Activated CD8-positive, alpha-beta memory T cell treated with anti-CD3 and anti-CD28 coated beads, Interleukin-2, amount 50 U/mL, for 1 hour (primary cell): ENCODE results near the gene TSPAN9.

Experiments used
- DNase-seq: peaks from one replicate; pipeline ENCODE4 v3.0.0-alpha.2; 2020; ENCODE audit errors: extremely low read depth

TSPAN9 gene

GRCh38 chr12:3099146-3099545, 22.0 kb downstream of the TSPAN9 start:
- DNase-seq = no peak

DNA sequence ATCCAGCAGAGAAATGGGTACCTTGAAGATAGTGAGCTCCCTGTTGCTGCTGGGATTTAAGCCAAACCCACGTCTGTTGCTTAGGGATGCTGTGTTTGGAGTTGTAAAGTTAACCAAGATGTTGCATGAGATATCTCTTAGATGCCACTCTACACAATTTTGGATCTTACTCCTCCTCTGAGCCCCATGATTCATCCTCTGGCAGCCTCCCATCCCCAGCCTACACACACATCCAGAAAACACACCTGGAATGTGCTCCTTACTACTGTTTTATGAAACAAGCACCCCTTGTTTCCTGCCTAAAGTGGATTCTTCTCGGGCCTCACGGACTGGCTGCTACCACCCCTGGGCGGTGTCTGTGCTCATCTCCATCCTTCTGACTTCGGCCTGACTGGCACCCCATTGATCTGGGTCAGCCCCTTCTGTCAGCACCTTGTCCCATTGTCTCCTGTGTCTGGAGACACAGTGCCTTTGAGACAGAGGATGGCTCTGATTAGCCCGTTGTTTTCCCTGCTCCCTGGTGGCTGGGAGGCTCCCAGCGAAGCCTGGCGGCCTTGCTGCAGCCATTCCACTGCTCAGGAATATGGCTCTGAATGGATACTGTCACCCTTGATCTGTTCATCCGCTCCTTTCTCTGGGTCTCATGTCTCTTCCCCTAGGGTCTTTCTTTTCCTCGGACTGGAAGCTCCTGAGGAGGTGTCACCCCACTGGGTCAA, 24.3 kb downstream of the TSPAN9 start:
- no peak for DNase-seq

DNA sequence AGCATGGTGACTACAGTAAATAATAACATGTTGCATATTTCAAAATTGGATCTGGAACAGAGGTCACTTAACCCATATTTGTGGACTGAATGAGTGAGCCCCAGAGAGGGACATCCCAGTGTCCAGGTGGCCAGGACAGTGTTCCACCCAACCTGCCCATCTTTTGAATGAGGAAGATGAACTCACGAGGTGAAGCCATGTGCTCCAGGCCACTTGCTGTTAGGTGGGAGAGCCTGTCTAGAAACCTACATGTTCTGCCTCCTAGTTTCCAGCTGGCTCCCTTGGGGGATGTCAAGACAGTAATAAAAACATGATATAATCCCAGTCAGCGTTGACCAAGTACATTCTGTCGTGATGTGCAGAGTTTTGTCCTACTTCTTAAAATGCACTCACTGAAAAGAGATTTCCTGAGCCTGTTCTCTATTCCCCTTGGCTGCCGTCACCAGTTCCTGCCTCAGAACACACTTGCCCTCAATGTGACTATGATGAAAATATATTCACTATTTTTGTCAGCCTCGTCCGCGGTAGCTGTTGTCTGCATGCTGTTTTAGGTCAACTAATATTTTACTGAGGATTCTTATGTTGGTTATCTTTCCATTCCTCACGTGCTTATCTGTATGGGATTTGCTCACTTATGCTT, 25.7 kb downstream of the TSPAN9 start:
- no peak for DNase-seq

GRCh38 chr12:3103806-3104205, 26.6 kb downstream of the TSPAN9 start:
- no peak for DNase-seq

GRCh38 chr12:3105690-3106479, 28.7 kb downstream of the TSPAN9 start:
- DNase-seq = no peak

DNA sequence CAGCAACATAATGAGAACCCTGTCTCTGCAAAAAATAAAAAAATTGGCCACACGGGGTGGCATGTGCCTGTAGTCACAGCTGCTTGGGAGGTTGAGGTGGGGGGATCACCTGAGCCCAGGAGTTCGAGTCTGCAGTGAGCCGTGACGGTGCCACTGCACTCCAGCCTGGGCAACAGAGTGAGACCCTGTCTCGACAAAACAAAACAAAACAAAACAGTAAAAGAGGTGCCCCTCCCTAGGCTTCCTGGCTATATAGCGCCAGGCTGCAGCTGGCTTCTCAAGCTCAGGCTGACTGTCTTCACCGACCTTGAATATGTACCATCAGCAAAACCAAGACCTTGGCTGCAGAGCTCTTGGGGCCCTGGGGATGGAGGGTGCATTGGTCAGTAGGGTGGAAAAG, 29.4 kb downstream of the TSPAN9 start:
- no peak for DNase-seq

DNA sequence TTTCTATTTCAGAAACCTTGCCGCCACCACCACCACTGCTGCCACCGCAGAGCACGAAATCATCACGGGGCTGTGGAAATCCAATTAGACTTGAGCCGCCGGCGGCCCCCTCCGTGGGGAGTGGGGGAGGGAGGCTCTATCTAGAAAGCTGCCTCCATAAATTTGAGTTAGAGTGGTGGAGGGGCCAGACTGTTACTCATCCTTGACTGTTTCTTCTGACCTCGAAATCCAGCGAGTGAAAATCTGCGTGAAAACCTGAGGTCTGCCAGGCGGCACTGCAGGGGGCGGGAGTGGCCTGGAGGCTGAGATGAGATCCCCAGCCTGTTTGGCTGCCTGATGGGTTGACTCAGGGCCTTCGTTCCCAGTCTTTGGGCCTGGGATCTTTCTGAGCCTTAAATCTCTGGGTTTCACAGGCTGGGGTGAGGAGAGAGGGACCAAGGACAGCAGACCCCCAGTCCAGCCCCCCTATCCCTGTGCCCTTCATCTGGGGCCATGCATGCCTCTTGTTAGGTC, 29.9 kb downstream of the TSPAN9 start:
- no peak for DNase-seq

DNA sequence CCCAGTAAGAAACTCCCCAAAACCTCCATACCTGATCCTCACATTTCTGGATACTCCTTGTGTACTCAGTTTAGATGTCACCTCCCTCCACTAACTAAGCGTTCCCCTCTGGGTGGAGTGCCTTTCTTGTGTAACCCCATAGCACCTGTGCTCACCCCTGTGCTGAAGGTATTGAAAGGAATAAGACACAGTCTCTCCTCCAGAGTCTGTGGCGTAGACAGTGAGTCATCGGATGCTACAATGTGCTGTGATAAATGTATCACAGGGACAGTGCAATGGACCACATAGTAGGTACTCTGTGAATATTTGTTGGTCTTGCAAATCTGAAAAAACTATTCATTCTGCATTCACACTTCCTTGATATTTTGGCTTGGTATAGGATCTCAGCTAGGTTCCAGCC, 30.8 kb downstream of the TSPAN9 start:
- no peak for DNase-seq

DNA sequence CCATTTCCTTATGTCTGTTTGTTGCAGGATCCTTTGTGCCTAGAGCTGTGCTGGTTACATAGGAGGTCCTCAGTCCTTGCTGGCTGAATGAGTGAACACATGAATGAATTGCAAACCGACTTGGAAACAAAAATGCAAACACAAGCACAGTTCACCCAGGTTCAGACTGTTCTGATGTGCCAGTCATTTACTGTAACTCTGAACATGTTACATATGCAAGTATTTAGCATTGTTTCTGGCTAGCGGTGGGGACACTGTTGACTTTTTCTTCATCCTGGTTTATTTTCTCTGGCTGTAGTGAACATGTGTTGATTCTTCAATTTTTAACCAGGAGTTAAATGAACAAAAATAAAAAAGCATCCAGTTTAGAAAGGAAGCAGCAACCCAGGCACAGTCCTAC, 33.4 kb downstream of the TSPAN9 start:
- no peak for DNase-seq

GRCh38 chr12:3113671-3114325, 36.6 kb downstream of the TSPAN9 start:
- DNase-seq = no peak

- DNase-seq = no peak
Measured at GRCh38 chr12:3114671-3115070, 37.5 kb downstream of the TSPAN9 start.

- no peak for DNase-seq
Measured at GRCh38 chr12:3115078-3115477, 37.9 kb downstream of the TSPAN9 start.

DNA sequence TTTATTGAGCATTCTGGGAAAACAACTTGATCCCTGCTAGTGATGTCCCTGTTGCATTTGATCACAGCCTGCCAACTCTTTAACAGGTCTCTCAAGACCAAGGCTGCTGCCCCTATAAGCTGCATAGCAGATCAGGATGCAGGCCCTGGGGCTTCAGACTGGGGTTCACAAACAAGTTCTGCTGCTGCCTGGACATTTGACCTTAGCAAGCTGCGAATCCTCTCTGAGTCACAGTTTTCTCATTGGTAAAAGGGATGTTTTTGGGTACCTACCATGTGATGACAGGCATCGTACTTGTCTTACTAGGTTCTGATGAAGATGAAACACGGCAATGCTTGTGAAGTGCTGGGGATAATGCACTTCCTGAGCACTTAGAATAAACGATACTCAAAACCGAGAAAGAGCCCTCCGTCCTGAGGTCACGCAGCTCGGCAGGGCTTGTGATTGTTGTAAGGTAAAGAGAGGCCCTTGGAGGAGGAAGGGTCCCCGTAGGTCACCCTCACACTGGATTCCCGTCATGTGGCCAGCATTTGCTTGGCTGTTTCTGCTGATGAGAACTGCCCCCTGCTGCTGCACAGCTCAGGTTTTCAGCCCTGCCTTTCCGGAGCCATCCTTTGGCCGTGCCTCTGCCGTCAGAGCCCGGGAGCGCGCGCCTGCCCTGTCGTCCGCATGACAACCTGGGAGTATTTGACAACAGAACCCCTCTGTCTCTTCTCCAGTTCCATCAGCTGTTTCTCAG, 39.1 kb downstream of the TSPAN9 start:
- DNase-seq = no peak

- DNase-seq = no peak
Measured at GRCh38 chr12:3117144-3117581, 40.0 kb downstream of the TSPAN9 start.

GRCh38 chr12:3117591-3118015, 40.4 kb downstream of the TSPAN9 start:
- no peak for DNase-seq

GRCh38 chr12:3119192-3119755, 42.1 kb downstream of the TSPAN9 start:
- DNase-seq = no peak

DNA sequence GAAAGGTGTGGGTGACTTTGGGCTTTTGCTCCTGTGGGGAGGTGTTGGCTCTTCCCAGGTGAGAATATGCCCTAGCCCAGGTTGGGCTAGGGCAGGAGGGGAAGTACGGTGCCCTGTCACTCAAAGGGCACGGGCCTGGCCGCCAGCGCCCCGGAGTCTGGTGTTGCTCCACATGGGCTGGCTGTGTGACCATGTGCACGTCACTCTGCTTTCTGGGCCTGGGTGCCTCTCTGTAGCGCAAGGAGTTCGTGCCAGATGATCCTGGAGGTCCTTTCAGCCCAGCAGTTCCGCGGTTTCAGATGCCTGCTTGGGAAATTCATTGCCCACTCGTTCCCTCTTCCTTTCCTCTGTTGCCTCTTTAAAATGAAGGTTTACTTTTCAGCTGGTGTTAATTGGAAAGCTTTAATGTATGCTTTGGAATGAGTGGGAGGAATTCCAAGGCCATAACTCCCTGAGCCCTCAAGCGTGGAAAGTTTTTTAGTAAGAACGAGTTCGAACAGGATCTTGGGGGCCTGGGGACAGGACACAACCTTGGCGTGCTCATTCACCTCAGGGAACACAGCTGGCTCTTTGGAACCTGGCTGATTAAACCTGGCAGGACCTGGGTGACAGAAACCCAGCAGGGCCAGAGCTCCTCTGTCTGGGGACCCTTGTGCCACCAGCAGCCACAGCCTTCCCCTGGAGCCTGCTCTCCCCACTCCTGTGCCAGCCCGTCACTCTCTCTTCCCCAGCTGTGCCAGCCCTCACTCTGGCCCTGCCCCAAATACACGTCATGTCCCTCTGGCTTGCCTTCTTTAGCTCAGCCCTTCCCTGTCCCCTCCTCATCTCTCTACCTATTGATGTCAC, 42.8 kb downstream of the TSPAN9 start:
- DNase-seq = no peak

- no peak for DNase-seq
Measured at GRCh38 chr12:3120701-3121100, 43.5 kb downstream of the TSPAN9 start.

DNA sequence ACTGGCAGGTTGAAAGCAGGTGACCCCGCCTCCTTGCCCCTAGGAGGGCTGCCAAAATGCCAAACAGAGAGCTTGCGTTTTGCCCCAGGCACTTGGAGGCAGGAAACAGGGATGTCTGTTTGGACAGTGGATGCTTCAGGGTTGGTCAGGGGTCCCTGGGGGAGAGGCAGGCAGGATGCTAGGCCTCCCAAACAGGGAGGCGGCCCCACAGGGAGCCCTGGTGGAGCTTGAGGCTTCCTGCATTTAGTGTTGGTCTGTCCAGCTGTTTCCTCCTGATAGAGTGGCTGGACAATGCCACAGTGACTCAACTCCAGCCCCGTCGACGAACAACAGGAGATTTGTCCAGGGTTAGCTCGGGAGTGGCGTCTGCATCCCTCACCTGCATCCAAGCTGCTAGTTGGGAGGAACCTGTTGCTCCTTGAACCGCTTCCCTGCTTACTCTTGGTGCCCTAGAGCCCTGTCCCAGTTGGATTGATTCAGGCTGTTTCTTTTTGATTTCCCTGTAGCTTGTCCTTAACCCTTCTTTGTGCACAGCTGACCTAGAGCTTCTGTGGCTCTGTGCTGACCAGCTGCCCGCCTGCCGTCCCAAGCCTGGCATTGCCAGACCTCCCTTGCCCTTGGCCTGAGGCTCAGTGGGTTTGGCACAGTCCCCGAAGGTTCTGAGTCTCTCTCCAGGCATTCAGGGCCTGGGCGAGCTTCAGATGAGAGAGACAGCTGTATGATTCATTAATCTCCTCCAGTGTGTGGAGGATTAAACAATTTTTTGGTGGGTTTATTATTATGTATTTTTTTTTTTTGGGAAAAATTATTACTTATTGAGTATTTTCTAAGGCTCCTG, 45.9 kb downstream of the TSPAN9 start:
- no peak for DNase-seq
